Measurements from ENCODE around the gene NPW. TPM values are rescaled to one million over a fixed set of nuclear protein-coding genes. Genes with fewer than 3 reads are reported as not detected.

The NPW gene
- total RNA-seq: 4.2 and 5.1 TPM in 2 replicates

GRCh38 chr16:2019518-2019920 lies at the start of gene NPW:
Gene NPW, plus strand, starts transcription at chr16:2019785.
- Mint-ChIP-seq H3K9me3 (no peaks in the 10 kb centered on the region), H3K27me3 (ENCODE audit: low read depth) (peaks cover 26% of the 10 kb centered on the region), H3K4me1 (ENCODE audit: low read depth) (peaks cover 11% of the 10 kb centered on the region), H3K4me3 (ENCODE audit: low read depth) (peak within 1 kb of the TSS; percentile 42), H3K27ac (no peak within 1 kb of the TSS), H3K36me3 (ENCODE audit: low read depth) (no peaks in the 10 kb centered on the region)
- intact Hi-C loops (cut with micrococcal nuclease): no loop called here
- DNase-seq (ENCODE audit: low spot score): no peak

GRCh38 chr16:1971796-1972489 lies 47.6 kb upstream of the NPW start, which contains the start of gene TBL3:
Gene TBL3, plus strand, starts transcription at chr16:1972053. Its CDS starts 112 bp downstream, at chr16:1972165.
- no peaks in the 10 kb centered on the region for H3K9me3 Mint-ChIP-seq
- H3K4me1 Mint-ChIP-seq (ENCODE audit: low read depth): peaks cover 16% of the 10 kb centered on the region
- peak within 1 kb of the TSS; percentile 91 for H3K4me3 Mint-ChIP-seq (ENCODE audit: low read depth)
- peaks cover 15% of the 10 kb centered on the region for H3K36me3 Mint-ChIP-seq (ENCODE audit: low read depth)
- no peaks in the 10 kb centered on the region for H3K27me3 Mint-ChIP-seq (ENCODE audit: low read depth)
- H3K27ac Mint-ChIP-seq: peak within 1 kb of the TSS; percentile 95
- intact Hi-C loops (cut with micrococcal nuclease): loop anchor here (1.0 kb wide), 1 partner anchor 10 kb away; no protein-coding TSS in a partner anchor
- peak; percentile 96 for DNase-seq (ENCODE audit: low spot score)

- peaks cover 16% of the 10 kb centered on the region for H3K36me3 Mint-ChIP-seq (ENCODE audit: low read depth)
- intact Hi-C loops (cut with micrococcal nuclease): loop anchor here (1.0 kb wide), 1 partner anchor 10 kb away; no protein-coding TSS in a partner anchor
- H3K9me3 Mint-ChIP-seq: no peaks in the 10 kb centered on the region
- H3K4me3 Mint-ChIP-seq (ENCODE audit: low read depth): peak overlapping the region; percentile 91
- no peaks in the 10 kb centered on the region for H3K27me3 Mint-ChIP-seq (ENCODE audit: low read depth)
- peak overlapping the region; percentile 95 for H3K27ac Mint-ChIP-seq
- no peak for DNase-seq (ENCODE audit: low spot score)
- peaks cover 16% of the 10 kb centered on the region for H3K4me1 Mint-ChIP-seq (ENCODE audit: low read depth)
Measured at GRCh38 chr16:1972490-1972877, 47.1 kb upstream of the NPW start.

GRCh38 chr16:1973461-1974156 lies 46.0 kb upstream of the NPW start:
- H3K4me1 Mint-ChIP-seq (ENCODE audit: low read depth): peaks cover 16% of the 10 kb centered on the region
- H3K9me3 Mint-ChIP-seq: no peaks in the 10 kb centered on the region
- intact Hi-C loops (cut with micrococcal nuclease): no loop called here
- peak overlapping the region; percentile 21 for H3K4me3 Mint-ChIP-seq (ENCODE audit: low read depth)
- peaks cover 22% of the 10 kb centered on the region for H3K36me3 Mint-ChIP-seq (ENCODE audit: low read depth)
- no peak overlapping the region for H3K27ac Mint-ChIP-seq
- no peaks in the 10 kb centered on the region for H3K27me3 Mint-ChIP-seq (ENCODE audit: low read depth)
- DNase-seq (ENCODE audit: low spot score): no peak

GRCh38 chr16:1974157-1975070 lies 45.2 kb upstream of the NPW start:
- Mint-ChIP-seq H3K27me3 (ENCODE audit: low read depth) (no peaks in the 10 kb centered on the region), H3K4me1 (ENCODE audit: low read depth) (peaks cover 16% of the 10 kb centered on the region), H3K27ac (no peak overlapping the region), H3K9me3 (no peaks in the 10 kb centered on the region), H3K36me3 (ENCODE audit: low read depth) (peaks cover 24% of the 10 kb centered on the region), H3K4me3 (ENCODE audit: low read depth) (peak overlapping the region; percentile 51)
- intact Hi-C loops (cut with micrococcal nuclease): no loop called here
- no peak for DNase-seq (ENCODE audit: low spot score)

- Mint-ChIP-seq H3K27ac (no peak overlapping the region), H3K36me3 (ENCODE audit: low read depth) (peaks cover 26% of the 10 kb centered on the region), H3K9me3 (no peaks in the 10 kb centered on the region), H3K4me3 (ENCODE audit: low read depth) (no peak overlapping the region), H3K4me1 (ENCODE audit: low read depth) (peaks cover 14% of the 10 kb centered on the region), H3K27me3 (ENCODE audit: low read depth) (peaks cover 3% of the 10 kb centered on the region)
- DNase-seq (ENCODE audit: low spot score): no peak
- intact Hi-C loops (cut with micrococcal nuclease): no loop called here
Measured at GRCh38 chr16:1975432-1976215, 44.0 kb upstream of the NPW start.

- DNase-seq (ENCODE audit: low spot score): no peak
- Mint-ChIP-seq H3K4me1 (ENCODE audit: low read depth) (peaks cover 10% of the 10 kb centered on the region), H3K36me3 (ENCODE audit: low read depth) (peaks cover 26% of the 10 kb centered on the region), H3K9me3 (no peaks in the 10 kb centered on the region), H3K27me3 (ENCODE audit: low read depth) (peaks cover 8% of the 10 kb centered on the region), H3K27ac (no peak overlapping the region), H3K4me3 (ENCODE audit: low read depth) (no peak overlapping the region)
- intact Hi-C loops (cut with micrococcal nuclease): no loop called here
Measured at GRCh38 chr16:1976216-1976520, 43.4 kb upstream of the NPW start.

GRCh38 chr16:1976951-1977874 lies 42.4 kb upstream of the NPW start:
- Mint-ChIP-seq H3K27ac (no peak overlapping the region), H3K4me3 (ENCODE audit: low read depth) (no peak overlapping the region), H3K27me3 (ENCODE audit: low read depth) (peaks cover 19% of the 10 kb centered on the region), H3K4me1 (ENCODE audit: low read depth) (peaks cover 6% of the 10 kb centered on the region), H3K36me3 (ENCODE audit: low read depth) (peaks cover 23% of the 10 kb centered on the region), H3K9me3 (no peaks in the 10 kb centered on the region)
- intact Hi-C loops (cut with micrococcal nuclease): no loop called here
- no peak for DNase-seq (ENCODE audit: low spot score)

GRCh38 chr16:1977875-1978268 lies 41.7 kb upstream of the NPW start:
- H3K27me3 Mint-ChIP-seq (ENCODE audit: low read depth): peaks cover 25% of the 10 kb centered on the region
- no peak for DNase-seq (ENCODE audit: low spot score)
- no peak overlapping the region for H3K27ac Mint-ChIP-seq
- intact Hi-C loops (cut with micrococcal nuclease): no loop called here
- peaks cover 2% of the 10 kb centered on the region for H3K4me1 Mint-ChIP-seq (ENCODE audit: low read depth)
- no peak overlapping the region for H3K4me3 Mint-ChIP-seq (ENCODE audit: low read depth)
- peaks cover 23% of the 10 kb centered on the region for H3K36me3 Mint-ChIP-seq (ENCODE audit: low read depth)
- H3K9me3 Mint-ChIP-seq: no peaks in the 10 kb centered on the region

- intact Hi-C loops (cut with micrococcal nuclease): no loop called here
- peaks cover 5% of the 10 kb centered on the region for H3K4me1 Mint-ChIP-seq (ENCODE audit: low read depth)
- H3K36me3 Mint-ChIP-seq (ENCODE audit: low read depth): peaks cover 23% of the 10 kb centered on the region
- no peak for DNase-seq (ENCODE audit: low spot score)
- H3K9me3 Mint-ChIP-seq: no peaks in the 10 kb centered on the region
- no peak overlapping the region for H3K4me3 Mint-ChIP-seq (ENCODE audit: low read depth)
- H3K27ac Mint-ChIP-seq: no peak overlapping the region
- H3K27me3 Mint-ChIP-seq (ENCODE audit: low read depth): peaks cover 30% of the 10 kb centered on the region
Measured at GRCh38 chr16:1978476-1979120, 41.0 kb upstream of the NPW start.
